OCI-LY7 (cell line): Measurements from ENCODE around the gene PRMT3. TPM values are rescaled to one million over a fixed set of nuclear protein-coding genes. Genes with fewer than 3 reads are reported as not detected.

ENCODE experiments used
- BruUV-seq: library from RNA; stranded (reverse); fragments of 400-500 nt; replicated peaks from 2 replicates; lab custom pipeline; 2021; lab: Mats Ljungman, UMichigan
- CTCF ChIA-PET: fragments of 300-600 bp; sonication (Branson Sonifier 250); formaldehyde crosslinking; loops from one replicate; lab custom pipeline; 2022; ENCODE audit warnings: antibody characterized with exemption; ENCODE audit not compliant: unreplicated experiment; lab: Charles Lee
- POLR2A ChIA-PET: fragments of 300-600 bp; sonication (Branson Sonifier 250); formaldehyde crosslinking; loops from one replicate; lab custom pipeline; 2022; ENCODE audit warnings: antibody characterized with exemption; lab: Charles Lee
- DNase-seq: peaks from one replicate; pipeline ENCODE4 v3.0.0-alpha.2; 2015; ENCODE audit warnings: low spot score
- H2AFZ ChIP-seq: fragments of 200-600 bp; sonication (generic), shearing (Covaris generic); 2 replicates; pipeline ENCODE4 v1.6.1; 2014; ENCODE audit warnings: mild to moderate bottlenecking, antibody characterized with exemption, low read length, moderate library complexity
- H3K27ac ChIP-seq: fragments of 200-600 bp; sonication (generic); 2 replicates; pipeline ENCODE4 v1.5.1; 2014; ENCODE audit warnings: mixed run types, low read depth, mild to moderate bottlenecking, moderate library complexity, low read length, inconsistent platforms; ENCODE audit not compliant: poor library complexity, severe bottlenecking
- H3K36me3 ChIP-seq: fragments of 200-600 bp; sonication (generic); 2 replicates; pipeline ENCODE4 v1.6.1; 2014; ENCODE audit warnings: mild to moderate bottlenecking, antibody characterized with exemption, low read length, moderate library complexity, mixed read lengths; ENCODE audit not compliant: insufficient read depth
- H3K4me1 ChIP-seq: fragments of 200-600 bp; sonication (generic); 2 replicates; pipeline ENCODE4 v1.5.1; 2014; ENCODE audit warnings: mild to moderate bottlenecking, low read length; ENCODE audit not compliant: insufficient read depth, poor library complexity, severe bottlenecking
- H3K4me2 ChIP-seq: fragments of 200-600 bp; sonication (generic); 2 replicates; pipeline ENCODE4 v1.6.1; 2014; ENCODE audit warnings: mild to moderate bottlenecking, low read length
- H3K4me3 ChIP-seq: fragments of 200-600 bp; sonication (generic); 2 replicates; pipeline ENCODE4 v1.5.1; 2014; ENCODE audit warnings: mild to moderate bottlenecking, low read depth, low read length; ENCODE audit not compliant: poor library complexity, severe bottlenecking
- H3K79me2 ChIP-seq: fragments of 200-600 bp; sonication (generic); 2 replicates; pipeline ENCODE4 v1.6.1; 2016; ENCODE audit warnings: low read depth, mild to moderate bottlenecking, low read length, moderate library complexity, mixed read lengths; ENCODE audit not compliant: insufficient read depth
- H3K9me2 ChIP-seq: fragments of 200-600 bp; sonication (generic); 2 replicates; pipeline ENCODE4 v1.6.1; 2016; ENCODE audit warnings: mild to moderate bottlenecking, low read length, mixed read lengths; ENCODE audit not compliant: insufficient read depth
- H3K9me3 ChIP-seq: fragments of 200-600 bp; sonication (generic); 2 replicates; pipeline ENCODE4 v1.6.1; 2014; ENCODE audit warnings: mild to moderate bottlenecking, mixed run types, low read length, mixed read lengths
- H4K20me1 ChIP-seq: fragments of 200-600 bp; sonication (generic); 2 replicates; pipeline ENCODE4 v1.6.1; 2014; ENCODE audit warnings: mild to moderate bottlenecking, antibody characterized with exemption, low read length, moderate library complexity, mixed read lengths; ENCODE audit not compliant: insufficient read depth
- CTCF ChIP-seq: fragments of 200-600 bp; sonication (generic); conservative IDR thresholded peaks from 2 replicates; pipeline ENCODE4 v1.5.1; 2014; ENCODE audit warnings: mild to moderate bottlenecking, antibody characterized with exemption, low read length, moderate library complexity, mixed read lengths
- EZH2phosphoT487 ChIP-seq: fragments of 200-600 bp; sonication (generic); IDR thresholded peaks from 2 replicates; pipeline ENCODE4 v1.6.1; 2018; ENCODE audit warnings: low read depth, borderline replicate concordance, mild to moderate bottlenecking, mixed run types, antibody characterized with exemption, low read length, moderate library complexity, mixed read lengths
- intact Hi-C: fragments of 100-400 bp; cut with micrococcal nuclease; formaldehyde crosslinking; loops from one replicate; pipeline ENCODE4 v1.10.0; 2022; ENCODE audit not compliant: unreplicated experiment
- total RNA-seq, 2 experiments: library from RNA; depleted of rRNA in 1 of 2; stranded (reverse); fragments of >200 nt in 1 of 2; shearing (Covaris generic) in 1 of 2; gene quantifications; 2 replicates each; pipeline ENCODE4 v1.2.3, GENCODE V29; 2014 to 2022

PRMT3 gene
- total RNA-seq, 2 experiments from 2014 or later: 34.0 to 50.0 TPM

- no peak overlapping the region for H3K4me2 ChIP-seq
- no peaks in the 10 kb centered on the region for H3K9me2 ChIP-seq
- BruUV-seq: no TSS peak
- no peak overlapping the region for H3K27ac ChIP-seq
- H3K4me1 ChIP-seq: no peaks in the 10 kb centered on the region
- H3K4me3 ChIP-seq: no peak overlapping the region
- H4K20me1 ChIP-seq: no peaks in the 10 kb centered on the region
- CTCF ChIA-PET: no interaction called here
- DNase-seq: no peak
- no peaks in the 10 kb centered on the region for H3K9me3 ChIP-seq
- no peaks in the 10 kb centered on the region for H3K79me2 ChIP-seq
- POLR2A ChIA-PET: interaction anchor here (1.4 to 1.5 kb wide), 2 partner anchors 8 to 14 kb away, joined by 6 read pairs; no protein-coding TSS in a partner anchor
- no peaks in the 10 kb centered on the region for H3K36me3 ChIP-seq
- intact Hi-C loops: no loop called here
- no peak overlapping the region for H2AFZ ChIP-seq
- TF ChIP-seq EZH2phosphoT487 (no peak), CTCF (no peak)
These were observed 14.4 kb upstream of the PRMT3 start for GRCh38 chr11:20373147-20373546.

DNA sequence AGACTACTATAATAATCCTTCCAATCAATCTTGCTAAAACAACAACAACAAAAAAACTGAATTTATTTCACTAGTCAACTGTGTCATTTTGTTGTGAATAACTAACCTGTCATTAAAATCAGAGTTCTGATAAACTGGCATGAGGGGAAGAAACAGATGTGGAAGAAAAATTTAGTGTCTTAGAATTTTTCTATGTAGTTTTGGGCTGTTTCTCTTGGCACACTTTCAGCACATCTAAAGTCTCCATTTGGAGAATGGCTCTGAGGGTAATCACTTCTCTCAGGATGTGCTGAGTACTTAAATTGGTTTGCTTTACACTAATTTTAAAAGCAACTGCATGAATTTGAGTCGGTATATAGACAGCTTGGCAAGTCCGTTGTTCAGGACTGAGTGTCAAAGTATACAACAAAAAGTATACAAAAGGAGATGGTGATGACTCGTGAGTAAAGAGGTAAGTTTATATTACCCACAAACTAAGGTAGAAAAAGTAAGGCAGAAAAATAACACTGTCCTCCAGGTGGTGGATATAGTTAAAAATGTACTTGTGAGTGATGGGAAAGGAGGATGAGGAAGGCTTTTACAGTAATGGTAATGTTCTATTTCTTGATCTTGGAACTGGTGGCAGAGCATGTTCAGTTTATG, 13.8 kb upstream of the PRMT3 start:
- intact Hi-C loops: no loop called here
- BruUV-seq: no TSS peak
- Histone ChIP-seq H3K9me3 (no peaks in the 10 kb centered on the region), H3K9me2 (no peaks in the 10 kb centered on the region), H3K27ac (no peak overlapping the region), H3K79me2 (no peaks in the 10 kb centered on the region), H3K4me2 (no peak overlapping the region), H3K4me3 (no peak overlapping the region), H3K36me3 (no peaks in the 10 kb centered on the region), H2AFZ (no peak overlapping the region), H3K4me1 (no peaks in the 10 kb centered on the region), H4K20me1 (no peaks in the 10 kb centered on the region)
- TF ChIP-seq EZH2phosphoT487 (no peak), CTCF (no peak)
- DNase-seq: no peak
- POLR2A ChIA-PET: interaction anchor here (0.6 to 1.2 kb wide), 2 partner anchors 18 to 25 kb away, joined by 3 to 4 read pairs; no protein-coding TSS in a partner anchor
- CTCF ChIA-PET: no interaction called here

DNA sequence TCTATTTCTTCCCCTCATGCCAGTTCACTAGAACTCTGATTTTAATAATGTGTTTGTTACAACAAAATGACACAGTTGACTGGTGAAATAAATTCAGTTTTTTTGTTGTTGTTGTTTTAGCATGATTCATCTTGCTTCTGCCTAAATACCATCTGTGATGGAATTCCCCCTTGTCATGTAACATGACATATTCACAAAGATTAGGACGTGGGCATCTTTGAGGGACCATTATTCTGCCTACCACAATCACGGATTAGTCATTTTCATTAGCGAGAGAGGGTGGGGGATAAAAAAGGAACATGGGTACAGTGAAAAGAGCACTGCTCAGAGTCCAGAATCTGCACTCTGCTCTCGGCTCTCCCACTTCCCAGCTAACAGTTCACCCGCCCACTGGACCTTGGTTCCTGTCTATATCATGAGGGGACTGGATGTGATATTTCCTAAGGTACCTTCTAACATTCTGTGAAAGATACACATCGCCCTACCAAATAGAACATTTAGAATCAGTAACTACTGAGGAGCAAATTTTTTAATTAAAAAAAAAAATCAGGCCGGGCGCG, 12.7 kb upstream of the PRMT3 start:
- no peak overlapping the region for H2AFZ ChIP-seq
- ChIA-PET CTCF (no interaction called here), POLR2A (interaction anchor here (1.2 kb wide), 1 partner anchor 26 kb away, joined by 4 read pairs; no protein-coding TSS in a partner anchor)
- H3K4me3 ChIP-seq: no peak overlapping the region
- DNase-seq: no peak
- H4K20me1 ChIP-seq: no peaks in the 10 kb centered on the region
- no peak overlapping the region for H3K27ac ChIP-seq
- no peaks in the 10 kb centered on the region for H3K9me2 ChIP-seq
- H3K79me2 ChIP-seq: no peaks in the 10 kb centered on the region
- no peaks in the 10 kb centered on the region for H3K9me3 ChIP-seq
- TF ChIP-seq EZH2phosphoT487 (no peak), CTCF (no peak)
- BruUV-seq: no TSS peak
- intact Hi-C loops: no loop called here
- no peaks in the 10 kb centered on the region for H3K36me3 ChIP-seq
- H3K4me2 ChIP-seq: no peak overlapping the region
- H3K4me1 ChIP-seq: no peaks in the 10 kb centered on the region
